ENCODE data around the gene MLIP.
A peak's percentile ranks its signal among the peaks of the same experiment; 100 is the strongest.

The MLIP gene

GRCh38 chr6:54285595-54285994 is 174.4 kb downstream of the MLIP start:
- no peak for DNase-seq (ENCODE audit: low read depth)

- DNase-seq (ENCODE audit: low read depth): no peak
Measured at GRCh38 chr6:54286141-54286540, 174.9 kb downstream of the MLIP start.

GRCh38 chr6:54288474-54288873 is 177.2 kb downstream of the MLIP start:
- no peak for DNase-seq (ENCODE audit: low read depth)

- no peak for DNase-seq (ENCODE audit: low read depth)
Measured at GRCh38 chr6:54289426-54289825, 178.2 kb downstream of the MLIP start.

- peak; percentile 48 for DNase-seq (ENCODE audit: low read depth)
Measured at GRCh38 chr6:54291146-54291545, 179.9 kb downstream of the MLIP start.

GRCh38 chr6:54291738-54292137 is 180.5 kb downstream of the MLIP start:
- DNase-seq (ENCODE audit: low read depth): no peak

GRCh38 chr6:54294965-54295532 is 183.8 kb downstream of the MLIP start:
- DNase-seq (ENCODE audit: low read depth): no peak

- no peak for DNase-seq (ENCODE audit: low read depth)
Measured at GRCh38 chr6:54299542-54300269, 188.5 kb downstream of the MLIP start.

- DNase-seq (ENCODE audit: low read depth): no peak
Measured at GRCh38 chr6:54301770-54302169, 190.5 kb downstream of the MLIP start.

- no peak for DNase-seq (ENCODE audit: low read depth)
Measured at GRCh38 chr6:54307439-54307910, 196.2 kb downstream of the MLIP start.

- DNase-seq (ENCODE audit: low read depth): no peak
Measured at GRCh38 chr6:54308289-54308985, 197.2 kb downstream of the MLIP start, which contains the start of gene TINAG. Gene TINAG (plus strand): TSS chr6:54308441. CDS start chr6:54308551, 110 bp downstream.

GRCh38 chr6:54308986-54309315 is 197.7 kb downstream of the MLIP start:
- DNase-seq (ENCODE audit: low read depth): no peak

GRCh38 chr6:54310377-54311152 is 199.3 kb downstream of the MLIP start:
- DNase-seq (ENCODE audit: low read depth): no peak

GRCh38 chr6:54315656-54316055 is 204.4 kb downstream of the MLIP start:
- DNase-seq (ENCODE audit: low read depth): no peak

Data from non-pigmented ciliary epithelial cell (primary cell).